GM12891 (cell line): ENCODE measurements around the gene MYCN.
"Not testable (repeated sequence)": the region's sequence is repeated elsewhere in the genome, so short reads cannot be mapped to it uniquely, and the experiment has no call there.

ENCODE experiments used
- DNase-seq: peaks from one replicate; pipeline ENCODE4 v3.0.0; 2011; ENCODE audit warnings: low spot score; ENCODE audit not compliant: insufficient read length
- FAIRE-seq: peaks from 2 replicates; lab custom pipeline; 2011; peaks lifted over from hg19 to GRCh38; lab: Jason Lieb, UNC
- PAX5 ChIP-seq: IDR thresholded peaks from 2 replicates; pipeline ENCODE4 v1.6.1; 2011; ENCODE audit warnings: low read length, moderate library complexity, mild to moderate bottlenecking; ENCODE audit not compliant: insufficient read depth, severe bottlenecking
- POLR2A ChIP-seq: IDR thresholded peaks from 2 replicates; pipeline ENCODE4 v1.6.1; 2011; ENCODE audit warnings: low read depth, low read length, control low read depth
- POLR2AphosphoS5 ChIP-seq: IDR thresholded peaks from 2 replicates; pipeline ENCODE4 v1.6.1; 2011; ENCODE audit warnings: low read depth, low read length, control low read depth
- POU2F2 ChIP-seq: IDR thresholded peaks from 2 replicates; pipeline ENCODE4 v1.6.1; 2011; ENCODE audit warnings: low read depth, mild to moderate bottlenecking, control low read depth, low read length, moderate library complexity
- SPI1 ChIP-seq: IDR thresholded peaks from 2 replicates; pipeline ENCODE4 v1.6.1; 2011; ENCODE audit warnings: low read depth, low read length, control low read depth
- TAF1 ChIP-seq: IDR thresholded peaks from 2 replicates; pipeline ENCODE4 v1.6.1; 2011; ENCODE audit warnings: low read depth, low read length, control low read depth

The MYCN gene

GRCh38 chr2:15919716-15920434 is 20.5 kb upstream of the MYCN start:
- DNase-seq (no peak), FAIRE-seq (no peak)
- TF ChIP-seq TAF1 (no peak), POLR2A (no peak), SPI1 (no peak), POLR2AphosphoS5 (no peak), POU2F2 (no peak), PAX5 (no peak)

- no peak for FAIRE-seq
Observed at GRCh38 chr2:15920696-15921095, 19.7 kb upstream of the MYCN start.

GRCh38 chr2:15923597-15923996 is 16.8 kb upstream of the MYCN start:
- no peak for FAIRE-seq
- no peak for TF ChIP-seq POU2F2
- no peak for TF ChIP-seq PAX5
- no peak for TF ChIP-seq SPI1
- no peak for TF ChIP-seq TAF1
- TF ChIP-seq POLR2A = no peak
- TF ChIP-seq POLR2AphosphoS5 = no peak
- DNase-seq = no peak

More at GRCh38 chr2:15920696-15921095, 19.7 kb upstream of the MYCN start:
- no peak for DNase-seq
- TF ChIP-seq POLR2AphosphoS5 (no peak), TAF1 (no peak), POU2F2 (no peak), SPI1 (no peak), POLR2A (no peak), PAX5 (no peak)

GRCh38 chr2:15925819-15926218 is 14.5 kb upstream of the MYCN start:
- no peak for FAIRE-seq
- no peak for TF ChIP-seq PAX5
- no peak for TF ChIP-seq TAF1
- TF ChIP-seq POLR2AphosphoS5 = no peak

GRCh38 chr2:15926252-15926651 is 14.1 kb upstream of the MYCN start:
- DNase-seq (no peak), FAIRE-seq (no peak)
- no peak for TF ChIP-seq POU2F2
- no peak for TF ChIP-seq SPI1
- no peak for TF ChIP-seq POLR2AphosphoS5
- no peak for TF ChIP-seq TAF1
- no peak for TF ChIP-seq PAX5
- no peak for TF ChIP-seq POLR2A

More at GRCh38 chr2:15925819-15926218, 14.5 kb upstream of the MYCN start:
- DNase-seq = no peak

- FAIRE-seq (no peak), DNase-seq (no peak)
- TF ChIP-seq POU2F2 = no peak
- no peak for TF ChIP-seq PAX5
Observed at GRCh38 chr2:15927551-15928218, 12.7 kb upstream of the MYCN start.

GRCh38 chr2:15929008-15929407 is 11.3 kb upstream of the MYCN start:
- DNase-seq, FAIRE-seq: not testable (repeated sequence)

GRCh38 chr2:15929861-15930260 is 10.5 kb upstream of the MYCN start:
- no peak for TF ChIP-seq POLR2AphosphoS5
- no peak for TF ChIP-seq PAX5
- TF ChIP-seq POLR2A = no peak
- no peak for TF ChIP-seq POU2F2
- TF ChIP-seq SPI1 = no peak
- no peak for TF ChIP-seq TAF1
- no peak for DNase-seq
- no peak for FAIRE-seq

- DNase-seq (no peak), FAIRE-seq (no peak)
- TF ChIP-seq POU2F2 (no peak), POLR2A (no peak), SPI1 (no peak), POLR2AphosphoS5 (no peak), TAF1 (no peak), PAX5 (no peak)
Observed at GRCh38 chr2:15930589-15931318, 9.6 kb upstream of the MYCN start.
